ENCODE data around the gene EYA2.
A peak's percentile ranks its signal among the peaks of the same experiment; 100 is the strongest.

Gene EYA2

GRCh38 chr20:47237715-47238114, 343.1 kb downstream of the EYA2 start:
- DNase-seq = peak in 1 of 2 experiments; percentile 55
